ENCODE measurements around the gene SULT1A2.
"Not testable (repeated sequence)": the region's sequence is repeated elsewhere in the genome, so short reads cannot be mapped to it uniquely, and the experiment has no call there.

Gene SULT1A2

DNA sequence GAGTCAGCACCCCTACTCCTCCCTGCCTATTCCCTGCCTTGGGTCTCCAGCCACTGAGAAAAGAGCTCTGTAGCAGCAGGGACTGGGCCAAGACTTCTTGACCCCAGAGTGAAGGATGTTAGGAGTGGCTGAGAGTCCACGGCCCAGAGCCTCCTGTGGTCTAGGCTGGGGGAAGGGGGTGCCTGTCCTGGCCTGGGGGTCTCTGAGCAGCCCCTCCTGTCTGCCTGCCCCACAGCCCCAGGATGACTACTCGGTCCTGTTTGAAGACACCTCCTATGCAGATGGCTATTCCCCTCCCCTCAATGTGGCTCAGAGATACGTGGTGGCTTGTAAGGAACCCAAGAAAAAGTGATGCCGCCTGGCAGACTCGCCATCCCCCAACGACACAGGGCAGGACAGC is 5.5 kb downstream of the SULT1A2 start:
- DNase-seq (ENCODE audit: low spot score) = no peak

GRCh38 chr16:28590384-28591340 is 6.2 kb downstream of the SULT1A2 start:
- DNase-seq (ENCODE audit: low spot score) = no peak

DNA sequence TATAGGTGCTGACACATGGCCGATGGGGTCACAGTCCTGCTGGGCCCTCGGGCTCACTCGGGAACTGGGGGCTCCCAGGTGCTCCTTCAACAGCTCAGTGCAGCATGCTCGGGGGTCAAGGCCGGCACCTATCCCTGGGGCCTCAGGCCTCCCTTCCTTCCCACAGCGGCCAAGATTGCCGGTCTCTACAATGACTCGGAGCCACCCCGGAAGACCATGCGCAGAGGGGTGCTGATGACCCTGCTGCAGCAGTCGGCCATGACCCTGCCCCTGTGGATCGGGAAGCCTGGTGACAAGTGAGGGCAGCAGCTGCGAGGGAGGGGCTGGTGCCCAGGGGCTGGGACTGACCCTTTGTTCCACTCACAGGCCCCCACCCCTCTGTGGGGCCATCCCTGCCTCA is 6.9 kb downstream of the SULT1A2 start:
- no peak for DNase-seq (ENCODE audit: low spot score)

GRCh38 chr16:28589069-28589468 is 7.8 kb downstream of the SULT1A2 start:
- no peak for DNase-seq (ENCODE audit: low spot score)

DNA sequence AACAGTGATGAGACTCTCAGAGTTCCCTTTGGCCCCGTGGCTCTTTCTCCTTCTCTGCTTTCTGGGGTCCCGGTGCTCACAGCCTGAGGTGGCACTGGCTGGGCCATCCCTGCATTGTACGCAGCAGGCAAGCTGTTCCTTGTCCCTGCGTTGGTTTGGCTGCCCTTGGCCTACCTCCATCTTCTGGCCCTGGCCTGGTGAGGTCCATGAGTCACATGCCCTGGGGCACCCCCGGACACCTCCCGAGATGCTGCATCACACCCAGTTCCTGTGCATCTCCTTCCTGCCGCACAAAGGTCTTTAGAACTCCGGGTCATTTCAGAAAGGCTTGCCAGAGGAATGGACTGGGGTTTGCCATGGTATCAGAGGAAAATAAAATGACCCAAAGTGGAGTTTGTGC is 9.5 kb downstream of the SULT1A2 start:
- DNase-seq (ENCODE audit: low spot score) = no peak

DNA sequence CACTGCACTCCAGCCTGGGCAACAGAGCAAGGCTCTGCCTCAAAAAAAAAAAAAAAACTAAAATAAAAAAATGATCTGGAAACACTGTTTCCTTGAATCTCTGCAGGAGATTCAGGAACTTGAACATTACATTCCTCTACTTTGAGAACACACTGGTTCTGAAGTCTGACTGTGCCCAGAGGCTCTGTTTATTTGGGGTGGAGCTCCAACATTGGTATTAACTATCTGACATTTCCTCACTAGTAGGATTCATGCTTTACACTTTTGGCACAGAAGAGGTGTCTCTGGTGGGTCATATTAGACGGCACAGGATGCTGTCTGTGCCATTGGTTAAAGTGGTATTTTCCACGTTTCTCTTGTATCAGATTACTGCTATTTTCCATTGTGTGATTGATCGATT is 10.4 kb downstream of the SULT1A2 start:
- DNase-seq (ENCODE audit: low spot score) = no peak

DNA sequence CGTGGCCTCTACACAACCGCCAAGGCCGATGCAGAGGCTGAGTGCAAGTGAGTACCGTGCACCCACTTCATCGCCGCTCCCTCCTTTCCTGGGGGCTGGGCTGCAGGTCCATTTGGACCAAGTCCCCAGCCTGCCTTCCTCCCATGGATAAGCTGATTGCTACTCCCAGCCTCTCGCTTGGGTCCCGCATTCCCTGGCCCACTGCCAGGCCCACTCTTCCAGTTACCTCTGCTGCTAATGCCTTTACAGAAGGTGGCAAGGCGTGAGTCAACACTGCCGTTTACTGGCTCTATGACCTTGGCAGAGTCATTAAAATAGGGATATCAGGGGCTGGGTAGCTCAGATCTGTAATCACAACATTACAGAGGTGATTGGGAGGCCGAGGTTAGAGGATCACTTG is 11.2 kb downstream of the SULT1A2 start:
- no peak for DNase-seq (ENCODE audit: low spot score)

- DNase-seq (ENCODE audit: low spot score) = no peak
Observed at GRCh38 chr16:28580726-28581315, 16.0 kb downstream of the SULT1A2 start.

GRCh38 chr16:28575446-28576109 is 21.3 kb downstream of the SULT1A2 start:
- no peak for DNase-seq (ENCODE audit: low spot score)

- no peak for DNase-seq (ENCODE audit: low spot score)
Observed at GRCh38 chr16:28574925-28575324, 21.9 kb downstream of the SULT1A2 start.

- no peak for DNase-seq (ENCODE audit: low spot score)
Observed at GRCh38 chr16:28573738-28574718, 22.8 kb downstream of the SULT1A2 start.

DNA sequence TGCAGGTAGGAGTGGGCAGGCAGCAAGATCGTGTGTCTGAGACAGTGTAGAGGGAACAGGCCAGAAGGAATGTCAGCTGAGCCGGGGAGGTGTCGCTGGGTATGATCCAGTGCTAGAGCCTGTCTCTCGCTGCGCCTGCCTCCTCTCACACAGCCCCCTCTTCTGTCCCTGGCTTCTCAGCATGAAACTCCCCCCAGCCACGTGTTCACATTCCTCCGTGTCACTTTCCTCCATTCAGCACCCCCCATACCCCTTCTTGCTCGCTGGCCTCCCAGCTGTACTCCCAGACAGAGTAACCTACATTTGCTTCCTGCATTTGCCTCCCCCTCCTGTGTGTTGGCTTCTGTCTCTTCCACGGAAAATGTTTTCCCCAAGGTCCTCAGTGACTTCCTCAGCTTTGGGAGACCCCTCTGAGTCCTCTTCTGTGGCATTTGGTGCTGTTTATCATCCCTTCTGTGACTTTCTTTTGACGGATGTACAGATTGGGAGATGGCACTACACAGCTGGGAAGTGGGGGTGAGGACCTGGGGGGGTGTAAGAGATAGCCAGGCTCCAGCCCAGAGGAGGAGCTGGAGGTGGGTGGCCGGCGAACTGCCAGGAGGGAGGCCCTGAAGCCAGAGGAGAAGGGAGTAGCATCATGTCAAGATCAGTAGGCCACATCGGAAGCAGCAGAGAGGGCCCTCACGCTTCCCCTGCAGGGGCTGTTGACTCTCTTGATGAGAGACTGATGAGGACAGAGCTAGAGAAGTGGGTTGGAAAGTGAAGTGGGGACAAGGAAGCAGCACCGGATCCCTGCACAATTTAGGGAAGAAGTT is 23.9 kb downstream of the SULT1A2 start:
- DNase-seq (ENCODE audit: low spot score) = no peak

DNA sequence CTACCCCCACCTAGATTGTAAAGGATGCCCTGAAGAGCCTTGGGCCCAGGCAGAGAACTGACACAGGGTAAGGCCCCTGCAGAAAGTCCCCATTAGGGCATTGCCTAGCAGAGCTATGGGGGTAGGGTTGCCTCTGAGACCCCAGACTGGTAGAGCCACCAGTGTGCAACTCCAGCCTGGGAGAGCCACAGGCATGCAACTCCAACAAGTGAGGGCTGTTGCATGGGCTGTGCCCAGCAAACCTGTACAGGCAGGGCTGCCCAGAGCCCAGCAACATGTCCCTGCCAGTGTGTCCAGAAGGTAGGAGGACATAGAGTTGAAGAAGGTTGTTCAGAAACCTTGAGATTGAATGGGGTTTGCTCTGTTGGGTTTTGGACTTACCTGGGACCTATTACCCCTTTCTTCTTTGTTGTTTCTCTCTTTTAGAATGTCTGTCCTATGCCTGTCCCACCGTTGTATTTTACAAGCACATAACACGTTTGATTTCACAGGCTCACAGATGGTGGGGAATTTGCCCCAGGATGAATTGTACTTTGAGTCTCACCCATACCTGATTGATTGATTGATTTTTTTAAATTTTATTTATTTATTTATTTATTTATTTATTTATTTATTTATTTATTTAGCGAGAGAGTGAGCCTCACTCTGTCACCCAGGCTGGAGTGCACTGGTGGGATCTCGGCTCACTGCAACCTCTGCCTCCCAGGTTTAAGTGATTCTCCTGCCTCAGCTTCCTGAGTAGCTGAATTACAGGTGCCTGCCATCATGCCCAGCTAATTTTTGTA is 26.7 kb downstream of the SULT1A2 start:
- no peak for DNase-seq (ENCODE audit: low spot score)

GRCh38 chr16:28569021-28569420 is 27.8 kb downstream of the SULT1A2 start:
- no peak for DNase-seq (ENCODE audit: low spot score)

- no peak for DNase-seq (ENCODE audit: low spot score)
Observed at GRCh38 chr16:28567292-28567691, 29.6 kb downstream of the SULT1A2 start.

DNA sequence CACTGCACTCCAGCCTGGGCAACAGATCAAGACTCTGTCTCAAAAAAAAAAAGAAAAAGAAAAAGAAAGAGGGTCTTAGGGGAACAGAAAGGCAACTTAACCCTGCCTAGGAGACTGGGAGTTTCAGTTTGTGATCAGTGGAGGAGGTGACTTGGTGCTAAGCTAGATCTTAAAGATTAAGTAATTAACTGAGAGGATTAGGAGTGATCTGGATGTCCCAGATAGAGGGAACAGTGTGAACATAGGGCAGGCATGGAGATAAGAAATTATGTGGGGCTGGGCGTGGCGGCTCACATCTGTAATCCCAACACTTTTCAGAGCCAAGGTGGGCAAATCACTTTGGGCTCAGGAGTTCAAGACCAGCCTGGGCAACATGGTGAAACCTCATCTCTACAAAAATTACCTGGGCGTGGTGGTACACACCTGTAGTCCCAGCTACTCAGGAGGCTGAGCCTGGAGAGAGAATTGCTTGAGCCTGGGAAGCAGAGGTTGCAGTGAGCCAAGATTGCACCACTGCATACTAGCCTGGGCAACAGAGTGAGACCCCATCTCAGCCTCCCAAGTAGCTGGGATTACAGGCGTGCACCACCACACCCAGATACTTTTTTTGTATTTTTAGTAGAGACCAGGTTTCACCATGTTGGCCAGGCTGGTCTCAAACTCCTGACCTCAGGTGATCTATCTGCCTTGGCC is 30.5 kb downstream of the SULT1A2 start:
- not testable (repeated sequence) for DNase-seq (ENCODE audit: low spot score)

DNA sequence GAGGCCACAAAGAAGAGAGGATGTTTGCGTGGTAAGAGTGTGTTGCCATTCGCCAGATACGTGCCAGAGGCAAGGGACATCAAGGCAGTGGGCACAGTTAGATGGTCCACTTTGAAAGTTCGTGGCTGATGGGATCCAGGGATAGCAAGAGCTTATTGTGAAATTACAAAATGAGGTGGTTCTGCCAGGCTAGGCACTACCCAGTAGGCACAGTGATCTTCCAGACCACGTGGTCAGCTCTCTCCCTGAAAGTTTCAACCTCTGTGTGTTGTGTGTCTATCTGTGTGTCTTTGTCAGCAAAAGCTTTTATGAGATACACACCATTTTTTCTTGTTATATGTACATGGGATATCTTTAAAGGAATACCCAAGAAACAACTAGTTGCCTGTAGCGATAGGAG is 33.6 kb downstream of the SULT1A2 start:
- no peak for DNase-seq (ENCODE audit: low spot score)

- no peak for DNase-seq (ENCODE audit: low spot score)
Observed at GRCh38 chr16:28562199-28562598, 34.7 kb downstream of the SULT1A2 start.

- no peak for DNase-seq (ENCODE audit: low spot score)
Observed at GRCh38 chr16:28561557-28562187, 35.2 kb downstream of the SULT1A2 start.

Data from SW480 (cell line).